PC-9 (cell line): ENCODE results near the gene CCDC3. TPM values are rescaled to one million over a fixed set of nuclear protein-coding genes. Genes with fewer than 3 reads are reported as not detected.

Experiments used
- BruUV-seq: library from RNA; stranded (reverse); fragments of 400-500 nt; replicated peaks from 2 replicates; lab custom pipeline; 2021; lab: Mats Ljungman, UMichigan
- CTCF ChIA-PET: fragments of 300-600 bp; sonication (Branson Sonifier 250); formaldehyde crosslinking; loops from one replicate; lab custom pipeline; 2022; ENCODE audit warnings: antibody characterized with exemption; lab: Charles Lee
- POLR2A ChIA-PET: fragments of 300-600 bp; sonication (Branson Sonifier 250); formaldehyde crosslinking; loops from one replicate; lab custom pipeline; 2022; ENCODE audit warnings: antibody characterized with exemption; ENCODE audit not compliant: unreplicated experiment; lab: Charles Lee
- DNase-seq, 2 experiments: peaks; one replicate each; pipeline versions ENCODE4 v3.0.0 to v3.0.0-alpha.2; 2015 to 2022; ENCODE audit warnings: mixed read lengths in 1 of 2
- H2AFZ ChIP-seq: fragments of 200-600 bp; sonication (generic); 2 replicates; pipeline ENCODE4 v1.8.1; 2017; ENCODE audit warnings: antibody characterized with exemption
- H3F3A ChIP-seq: fragments of 200-600 bp; sonication (generic); 2 replicates; pipeline ENCODE4 v1.8.1; 2017; ENCODE audit warnings: antibody characterized with exemption, mild to moderate bottlenecking, low read depth; ENCODE audit not compliant: insufficient read depth
- H3K27ac ChIP-seq: fragments of 200-600 bp; sonication (generic); 2 replicates; pipeline ENCODE4 v1.6.1; 2016; ENCODE audit warnings: mixed run types
- H3K27me3 ChIP-seq: fragments of 200-600 bp; sonication (generic); 2 replicates; pipeline ENCODE4 v1.6.1; 2016; ENCODE audit warnings: low read depth, mixed run types; ENCODE audit not compliant: insufficient read depth
- H3K36me3 ChIP-seq: fragments of 200-600 bp; sonication (generic); 2 replicates; pipeline ENCODE4 v1.6.1; 2016; ENCODE audit warnings: low read depth, mixed run types
- H3K4me1 ChIP-seq: fragments of 200-600 bp; sonication (generic); replicated peaks from 2 replicates; pipeline ENCODE4 v1.6.1; 2016; ENCODE audit warnings: mixed run types; ENCODE audit not compliant: insufficient read depth
- H3K4me2 ChIP-seq: fragments of 200-600 bp; sonication (generic); 2 replicates; pipeline ENCODE4 v1.6.1; 2017; ENCODE audit warnings: mixed run types
- H3K4me3 ChIP-seq: fragments of 200-600 bp; sonication (generic); 2 replicates; pipeline ENCODE4 v1.6.1; 2016; ENCODE audit warnings: mixed run types
- H3K79me2 ChIP-seq: fragments of 200-600 bp; sonication (generic); 2 replicates; pipeline ENCODE4 v1.6.1; 2017; ENCODE audit warnings: low read depth, mixed run types
- H3K9me2 ChIP-seq: fragments of 200-600 bp; sonication (generic); 2 replicates; pipeline ENCODE4 v1.8.1; 2017; ENCODE audit warnings: mild to moderate bottlenecking; ENCODE audit not compliant: insufficient read depth
- H3K9me3 ChIP-seq: fragments of 200-600 bp; sonication (generic); 2 replicates; pipeline ENCODE4 v1.8.1; 2016; ENCODE audit warnings: low read depth; ENCODE audit not compliant: insufficient read depth
- H4K20me1 ChIP-seq: fragments of 200-600 bp; sonication (generic); 2 replicates; pipeline ENCODE4 v1.8.1; 2017; ENCODE audit not compliant: insufficient read depth
- CTCF ChIP-seq: fragments of 200-600 bp; sonication (generic); conservative IDR thresholded peaks from 2 replicates; pipeline ENCODE4 v1.6.1; 2017; ENCODE audit warnings: mixed run types, antibody characterized with exemption, mild to moderate bottlenecking, moderate library complexity
- EZH2 ChIP-seq: fragments of 200-600 bp; sonication (generic); IDR thresholded peaks from 2 replicates; pipeline ENCODE4 v1.8.0; 2017; ENCODE audit warnings: antibody characterized with exemption, low read depth
- intact Hi-C: fragments of 100-400 bp; cut with micrococcal nuclease; formaldehyde crosslinking; loops from one replicate; pipeline ENCODE4 v1.10.0; 2022; ENCODE audit not compliant: unreplicated experiment
- total RNA-seq: library from RNA; stranded (reverse); gene quantifications from 2 replicates; pipeline ENCODE4 v1.2.3, GENCODE V29; 2021

CCDC3 gene
- total RNA-seq, 1 experiment from 2014 or later = not detected

GRCh38 chr10:13048762-13049161 lies 47.2 kb upstream of the CCDC3 start:
- no peak for DNase-seq
- Histone ChIP-seq H4K20me1 (no peaks in the 10 kb centered on the region), H3K4me3 (no peak overlapping the region), H3K9me3 (no peaks in the 10 kb centered on the region), H3K27me3 (peaks cover 15% of the 10 kb centered on the region; the same call in 1 of the 2 replicates), H3F3A (no peaks in the 10 kb centered on the region), H3K4me1 (no peaks in the 10 kb centered on the region), H2AFZ (no peak overlapping the region), H3K4me2 (no peak overlapping the region), H3K9me2 (no peaks in the 10 kb centered on the region), H3K36me3 (no peaks in the 10 kb centered on the region), H3K79me2 (no peaks in the 10 kb centered on the region), H3K27ac (no peak overlapping the region)
- no TSS peak for BruUV-seq
- TF ChIP-seq CTCF (no peak), EZH2 (no peak)
- ChIA-PET POLR2A (no interaction called here), CTCF (no interaction called here)
- intact Hi-C loops = no loop called here

- peaks cover 15% of the 10 kb centered on the region; the same call in 1 of the 2 replicates for H3K27me3 ChIP-seq
- ChIA-PET CTCF (no interaction called here), POLR2A (no interaction called here)
- no peaks in the 10 kb centered on the region for H3K9me3 ChIP-seq
- intact Hi-C loops = no loop called here
- no peaks in the 10 kb centered on the region for H4K20me1 ChIP-seq
- H3K27ac ChIP-seq = no peak overlapping the region
- H3K36me3 ChIP-seq = no peaks in the 10 kb centered on the region
- H2AFZ ChIP-seq = no peak overlapping the region
- no peak overlapping the region for H3K4me2 ChIP-seq
- H3F3A ChIP-seq = no peaks in the 10 kb centered on the region
- DNase-seq = no peak
- TF ChIP-seq EZH2 (no peak), CTCF (no peak)
- no peaks in the 10 kb centered on the region for H3K79me2 ChIP-seq
- no peak overlapping the region for H3K4me3 ChIP-seq
- no peaks in the 10 kb centered on the region for H3K4me1 ChIP-seq
- no TSS peak for BruUV-seq
- H3K9me2 ChIP-seq = no peaks in the 10 kb centered on the region
These were observed 46.2 kb upstream of the CCDC3 start for GRCh38 chr10:13047529-13048206.

GRCh38 chr10:13046851-13047528 lies 45.5 kb upstream of the CCDC3 start:
- Histone ChIP-seq H3F3A (no peaks in the 10 kb centered on the region), H4K20me1 (no peaks in the 10 kb centered on the region), H3K9me3 (no peaks in the 10 kb centered on the region), H3K4me1 (no peaks in the 10 kb centered on the region), H3K9me2 (no peaks in the 10 kb centered on the region), H3K27ac (no peak overlapping the region), H3K79me2 (no peaks in the 10 kb centered on the region), H3K36me3 (no peaks in the 10 kb centered on the region), H3K4me2 (no peak overlapping the region), H3K4me3 (no peak overlapping the region), H3K27me3 (peaks cover 15% of the 10 kb centered on the region; the same call in 1 of the 2 replicates), H2AFZ (no peak overlapping the region)
- no TSS peak for BruUV-seq
- POLR2A ChIA-PET = no interaction called here
- intact Hi-C loops = no loop called here
- DNase-seq = no peak
- CTCF ChIA-PET = interaction anchor here (0.7 kb wide), 1 partner anchor 64 kb away, joined by 5 read pairs; no protein-coding TSS in a partner anchor
- no peak for TF ChIP-seq EZH2
- no peak for TF ChIP-seq CTCF
